ENCODE data around the gene TMC7. TPM values are rescaled to one million over a fixed set of nuclear protein-coding genes. Genes with fewer than 3 reads are reported as not detected.
A peak's percentile ranks its signal among the peaks of the same experiment; 100 is the strongest.

The TMC7 gene
- total and polyA plus RNA-seq, 9 of the 15 experiments (the other 6 are each of a cell fraction or from before 2014, with no cell fraction given) = 0.08 to 2.0 (median 1.5) TPM

- TF ChIP-seq BDP1 (IDR thresholded peaks at IDR 0.05; ENCODE audit: insufficient read depth, insufficient read length) (no peak), ELF2 (CRISPR knock-in tag; IDR thresholded peaks at IDR 0.05) (peak; percentile 76), BHLHE40 (IDR thresholded peaks at IDR 0.05; ENCODE audit: low read length) (peak; percentile 47; the same call in 1 of the 2 replicates), PML (IDR thresholded peaks at IDR 0.05; ENCODE audit: low read length) (0 out of 2 replicates have a peak, but pooled peaks have one; percentile 63), USF1 (CRISPR knock-in tag; IDR thresholded peaks at IDR 0.05) (peak; percentile 81), SIRT6 (IDR thresholded peaks at IDR 0.05; ENCODE audit: low read depth, low read length) (no peak), E4F1 (CRISPR knock-in tag; IDR thresholded peaks at IDR 0.05; ENCODE audit: borderline replicate concordance) (no peak), RBM15 (IDR thresholded peaks at IDR 0.05; ENCODE audit: insufficient read depth, low read length) (no peak), C11orf30 (IDR thresholded peaks at IDR 0.05; ENCODE audit: low read depth) (peak; percentile 98), FOSL1 (tag; conservative IDR thresholded peaks at IDR 0.05) (peak; percentile 52), TEAD4 (IDR thresholded peaks at IDR 0.05; ENCODE audit: low read length) (0 out of 2 replicates have a peak, but pooled peaks have one; percentile 6), TEAD4 (CRISPR knock-in tag; IDR thresholded peaks at IDR 0.05; ENCODE audit: borderline replicate concordance) (no peak), CUX1 (CRISPR knock-in tag; IDR thresholded peaks at IDR 0.05) (no peak), USF2 (CRISPR knock-in tag; IDR thresholded peaks at IDR 0.05) (peak; percentile 61), ERF (CRISPR knock-in tag; IDR thresholded peaks at IDR 0.05) (peak; percentile 45; the same call in 1 of the 2 replicates), ZNF121 (CRISPR knock-in tag; conservative IDR thresholded peaks at IDR 0.05) (no peak), HEY1 (CRISPR knock-in tag; IDR thresholded peaks at IDR 0.05; ENCODE audit: borderline replicate concordance) (no peak), THRAP3 (IDR thresholded peaks at IDR 0.05; ENCODE audit: borderline replicate concordance) (no peak), RBM39 (optimal IDR thresholded peaks at IDR 0.05; ENCODE audit: low read depth, low read length) (no peak)
These were observed 83.9 kb downstream of the TMC7 start, which contains the start of gene COQ7 (continued) for GRCh38 chr16:19067349-19068236.

All from K562 (cell line).